HL-60/S4 (cell line): ENCODE measurements around the gene TUBG2.
"Not testable (repeated sequence)": the region's sequence is repeated elsewhere in the genome, so short reads cannot be mapped to it uniquely, and the experiment has no call there.

Experiments used
- in situ Hi-C: fragments of 300-500 bp; cut with MboI; formaldehyde crosslinking; loops from 2 replicates; pipeline ENCODE4 v1.14.3; 2022; ENCODE audit warnings: low sequenced_read_pairs

Gene TUBG2

GRCh38 chr17:42659079-42659931 lies at the start of gene TUBG2:
TUBG2 (plus strand) TSS chr17:42659284; CDS start chr17:42659504, 220 bp downstream.
- in situ Hi-C loops: no loop called here

DNA sequence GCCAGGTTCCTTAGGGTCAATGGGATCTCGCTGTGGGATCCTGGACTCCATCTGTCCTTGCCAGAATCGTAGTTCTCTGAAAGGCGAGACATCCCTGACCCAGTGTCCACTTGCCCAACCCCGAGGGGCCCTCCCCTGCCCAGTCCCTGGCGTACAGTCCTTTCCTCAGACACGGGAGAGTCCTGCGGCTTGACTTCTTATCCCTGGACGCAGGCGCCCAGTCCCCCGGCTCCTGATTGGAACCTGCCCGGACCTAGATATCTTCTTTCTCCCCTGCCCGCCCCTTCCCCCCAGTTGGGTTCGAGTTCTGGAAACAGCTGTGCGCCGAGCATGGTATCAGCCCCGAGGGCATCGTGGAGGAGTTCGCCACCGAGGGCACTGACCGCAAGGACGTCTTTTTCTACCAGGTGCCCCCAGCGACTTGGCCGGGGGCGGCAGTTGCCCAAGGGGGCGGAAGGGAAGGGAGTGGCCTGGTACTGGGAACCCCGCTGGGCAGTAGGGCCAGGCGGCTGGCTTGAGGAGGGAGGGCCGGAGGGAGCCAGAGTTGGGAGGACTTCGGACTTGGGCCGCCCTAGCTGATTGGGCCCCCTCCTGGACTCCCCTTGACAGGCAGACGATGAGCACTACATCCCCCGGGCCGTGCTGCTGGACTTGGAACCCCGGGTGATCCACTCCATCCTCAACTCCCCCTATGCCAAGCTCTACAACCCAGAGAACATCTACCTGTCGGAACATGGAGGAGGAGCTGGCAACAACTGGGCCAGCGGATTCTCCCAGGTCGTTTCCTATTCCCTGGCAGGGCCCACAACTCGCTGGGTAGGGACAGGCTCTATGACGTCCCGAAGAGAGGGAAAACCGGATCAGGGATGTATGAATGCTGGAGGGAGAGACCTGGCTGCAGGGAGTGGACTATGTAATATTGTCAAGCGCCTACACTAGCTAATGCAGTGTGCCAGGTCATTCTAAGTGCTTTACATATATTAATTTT lies 49.0 kb upstream of the TUBG2 start:
- in situ Hi-C loops: not testable (repeated sequence)

GRCh38 chr17:42612013-42612412 lies 47.1 kb upstream of the TUBG2 start:
- in situ Hi-C loops: no loop called here

DNA sequence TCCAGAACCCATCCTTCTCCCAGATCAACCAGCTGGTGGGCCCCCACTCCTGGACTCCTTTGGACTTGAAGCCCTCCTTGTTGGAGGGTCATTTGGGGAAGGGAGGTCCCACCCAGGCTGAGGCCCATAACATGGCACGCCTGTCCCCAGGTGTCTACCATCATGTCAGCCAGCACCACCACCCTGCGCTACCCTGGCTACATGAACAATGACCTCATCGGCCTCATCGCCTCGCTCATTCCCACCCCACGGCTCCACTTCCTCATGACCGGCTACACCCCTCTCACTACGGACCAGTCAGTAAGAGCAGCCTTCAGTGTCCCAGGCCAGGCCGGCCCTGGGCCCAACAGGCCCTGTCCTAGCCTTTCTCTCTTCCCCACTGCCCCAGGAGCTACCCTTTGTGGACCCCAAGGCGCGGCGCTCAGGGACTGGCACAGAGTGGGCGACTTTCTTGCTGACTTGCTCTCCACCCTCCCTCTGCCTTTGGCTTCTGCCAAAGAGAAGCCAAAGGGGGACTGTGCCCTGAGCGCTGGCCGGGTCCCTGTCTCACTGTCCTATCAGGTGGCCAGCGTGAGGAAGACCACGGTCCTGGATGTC lies 45.3 kb upstream of the TUBG2 start:
- in situ Hi-C loops: no loop called here

DNA sequence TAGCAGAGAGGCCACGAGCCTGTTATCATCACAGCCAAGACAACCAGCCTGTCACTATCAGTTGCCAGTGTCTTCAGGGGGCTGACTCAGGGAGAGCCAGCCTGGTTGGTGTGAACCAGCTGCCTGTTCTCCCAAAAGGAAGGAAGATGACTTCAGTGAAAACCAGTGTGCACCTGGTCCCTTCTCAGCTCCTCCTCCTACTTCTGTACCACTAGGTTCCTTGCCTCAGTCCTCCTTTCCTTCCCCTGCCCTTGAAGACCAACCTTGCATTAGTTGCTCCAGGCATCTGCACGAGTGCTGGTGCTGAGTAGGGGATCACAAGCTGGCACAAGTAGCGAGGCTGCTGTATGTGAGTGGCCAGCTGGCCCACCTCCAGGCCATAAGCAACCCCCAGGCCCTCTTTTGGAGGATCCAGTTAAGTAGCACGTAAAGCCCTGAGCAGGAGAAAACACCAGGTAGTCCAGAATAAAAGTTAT lies 41.1 kb upstream of the TUBG2 start:
- in situ Hi-C loops: no loop called here

GRCh38 chr17:42618442-42619150 lies 40.5 kb upstream of the TUBG2 start:
- in situ Hi-C loops: no loop called here

DNA sequence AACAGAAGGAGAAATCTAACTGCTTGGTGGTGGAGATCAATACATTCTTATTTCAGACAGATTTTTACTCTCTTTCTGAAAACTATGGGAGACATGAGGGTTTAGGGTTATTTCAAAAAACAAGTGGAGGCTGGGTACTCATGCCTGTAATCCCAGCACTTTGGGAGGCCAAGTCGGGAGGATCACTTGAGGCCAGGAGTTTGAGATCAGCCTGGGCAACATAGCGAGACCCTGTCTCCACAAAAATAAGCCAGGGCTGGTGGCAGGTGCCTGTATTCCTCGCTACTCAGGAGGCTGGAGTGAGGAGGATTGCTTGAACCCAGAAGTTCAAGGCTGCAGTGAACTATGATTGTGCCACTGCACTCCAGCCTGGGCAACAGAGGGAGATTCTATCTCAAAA lies 37.1 kb upstream of the TUBG2 start:
- in situ Hi-C loops: not testable (repeated sequence)

- in situ Hi-C loops: no loop called here
Observed at GRCh38 chr17:42623271-42623670, 35.8 kb upstream of the TUBG2 start.

GRCh38 chr17:42623732-42624596 lies 35.1 kb upstream of the TUBG2 start:
- in situ Hi-C loops: no loop called here

DNA sequence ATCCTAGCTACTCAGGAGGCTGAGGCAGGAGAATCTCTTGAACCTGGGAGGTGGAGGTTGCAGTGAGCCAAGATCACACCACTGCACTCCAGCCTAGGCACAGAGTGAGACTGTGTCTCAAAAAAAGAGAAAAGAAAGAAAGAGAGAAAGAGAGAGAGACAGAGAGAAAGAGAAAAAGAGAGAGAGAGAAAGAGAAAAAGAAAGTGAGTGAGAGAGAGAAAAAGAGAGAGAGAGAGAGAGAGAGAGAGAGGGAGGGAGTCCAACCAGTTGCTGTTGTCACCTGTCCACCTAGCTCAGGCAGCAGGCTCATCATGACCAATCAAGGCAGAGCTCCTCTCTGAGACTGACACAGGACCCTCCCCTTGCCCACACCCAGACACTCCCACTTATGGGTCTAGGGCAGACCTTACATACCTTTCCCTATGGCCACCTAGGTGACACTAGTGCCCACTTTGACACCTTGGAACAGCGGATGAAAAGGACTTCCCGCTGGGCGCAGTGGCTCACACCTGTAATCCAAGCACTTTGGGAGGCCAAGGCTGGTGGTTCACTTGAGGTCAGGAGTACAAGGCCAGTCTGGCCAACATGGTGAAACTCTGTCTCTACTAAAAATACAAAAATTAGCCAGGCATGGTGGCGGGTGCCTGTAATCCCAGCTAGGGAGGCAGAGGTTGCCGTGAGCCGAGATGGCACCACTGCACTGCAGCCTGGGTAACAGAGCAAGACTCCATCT lies 31.9 kb upstream of the TUBG2 start:
- in situ Hi-C loops: not testable (repeated sequence)

DNA sequence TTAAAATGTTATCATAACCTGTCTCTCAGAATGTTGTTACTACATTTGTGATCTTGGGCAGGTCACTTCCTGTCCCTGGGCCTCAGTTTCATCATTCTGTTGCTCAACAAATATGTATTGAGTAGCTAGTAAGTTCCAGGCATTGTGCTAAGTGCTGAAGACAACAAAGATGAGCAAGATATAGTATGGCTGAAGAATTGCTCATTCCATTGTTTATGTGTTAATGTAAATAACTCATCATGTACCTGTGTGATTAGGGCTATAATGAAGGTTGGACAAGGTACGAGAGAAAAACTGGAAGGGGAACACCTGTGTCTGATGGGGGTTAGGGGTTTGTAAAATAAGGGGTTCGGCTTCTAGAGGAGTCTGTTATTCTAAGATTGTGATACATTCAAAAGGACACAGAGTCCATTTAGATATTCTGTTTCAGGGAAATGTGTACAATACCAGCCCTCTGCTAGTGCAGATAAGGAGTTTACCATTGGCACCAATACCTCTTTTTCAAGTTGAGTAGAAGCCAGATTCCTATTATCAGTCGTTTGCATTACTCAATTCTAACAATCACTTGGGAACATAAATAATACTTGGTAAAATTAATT lies 29.6 kb upstream of the TUBG2 start:
- in situ Hi-C loops: no loop called here

DNA sequence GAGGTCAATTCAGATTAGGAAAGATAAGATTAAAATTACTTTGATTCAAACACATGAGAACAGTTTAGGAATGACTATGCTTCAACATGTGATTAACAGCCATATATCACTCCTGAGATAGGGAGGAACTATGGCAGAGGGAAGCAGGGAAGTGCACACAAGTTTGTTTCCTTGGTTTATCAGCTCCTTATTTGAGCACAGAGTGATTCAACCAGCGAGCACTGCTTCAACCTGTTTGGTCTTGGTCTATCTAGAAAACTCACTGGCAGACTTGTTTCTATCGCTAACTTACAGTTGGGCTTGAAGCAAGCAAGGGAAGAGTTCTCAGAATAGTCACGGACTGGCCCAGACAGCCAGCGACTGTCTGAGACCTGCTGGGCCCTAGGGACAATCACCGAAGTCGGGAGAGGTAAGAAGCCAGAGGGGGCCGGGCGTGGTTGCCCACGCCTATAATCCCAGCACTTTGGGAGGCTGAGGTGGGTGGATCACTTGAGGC lies 26.1 kb upstream of the TUBG2 start:
- in situ Hi-C loops: no loop called here

GRCh38 chr17:42639525-42640113 lies 19.5 kb upstream of the TUBG2 start:
- in situ Hi-C loops: no loop called here

DNA sequence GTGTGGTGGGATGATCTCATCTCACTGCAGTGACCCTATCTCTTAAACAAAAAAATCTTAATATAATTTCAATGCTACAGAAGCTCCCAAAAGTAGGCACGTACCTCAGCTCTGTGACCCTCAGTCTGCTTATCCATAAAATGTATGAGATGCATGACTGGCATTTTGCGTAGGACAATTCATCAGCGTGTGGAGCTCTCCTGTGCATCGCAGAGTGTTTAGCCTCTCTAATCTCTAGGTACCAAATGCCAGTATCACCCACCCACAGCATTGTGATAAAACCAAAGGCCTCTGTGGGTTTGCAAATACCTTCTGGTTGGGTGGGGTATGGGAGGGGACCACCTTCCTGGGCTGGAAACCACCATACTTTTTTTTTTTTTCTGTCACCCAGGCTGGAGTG lies 19.0 kb upstream of the TUBG2 start:
- in situ Hi-C loops: no loop called here

DNA sequence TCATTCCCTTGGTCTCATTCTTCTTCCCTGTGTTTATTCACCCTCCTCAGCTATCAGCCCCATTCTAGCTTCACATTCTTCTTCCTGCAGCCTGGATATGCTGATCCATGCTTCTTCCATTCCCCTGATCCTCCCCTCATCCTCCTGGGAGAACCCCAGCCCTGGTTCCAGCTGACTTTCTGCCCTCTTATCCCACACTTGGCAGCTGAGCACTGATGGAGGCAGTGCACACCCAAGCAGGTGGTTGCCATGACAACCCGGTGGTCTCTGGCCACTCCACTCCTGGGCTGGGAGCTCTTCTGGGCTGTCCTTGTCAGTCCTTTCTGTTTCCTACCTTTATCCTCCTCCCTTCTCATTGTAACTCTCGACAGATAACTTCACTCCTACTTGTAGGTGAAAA lies 16.7 kb upstream of the TUBG2 start:
- in situ Hi-C loops: no loop called here

DNA sequence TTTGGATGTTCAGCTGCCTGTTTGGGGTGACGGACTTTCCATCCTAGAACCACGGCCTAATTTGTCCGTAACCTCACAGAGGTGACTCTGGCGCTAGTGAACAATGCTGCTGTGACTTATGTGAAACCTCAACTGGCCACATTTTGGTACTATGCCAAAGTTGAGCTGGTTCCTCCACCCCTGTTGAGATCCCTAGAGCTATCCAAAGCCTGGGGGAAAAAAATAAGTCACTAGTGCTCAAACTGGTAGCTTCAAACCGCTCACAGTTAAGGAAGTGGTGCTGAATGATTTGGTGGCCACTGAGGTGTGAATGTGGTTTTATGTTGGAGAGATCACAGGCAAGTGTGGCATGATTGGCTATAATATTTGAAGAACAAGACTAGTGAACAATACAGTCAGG lies 11.3 kb upstream of the TUBG2 start:
- in situ Hi-C loops: no loop called here

DNA sequence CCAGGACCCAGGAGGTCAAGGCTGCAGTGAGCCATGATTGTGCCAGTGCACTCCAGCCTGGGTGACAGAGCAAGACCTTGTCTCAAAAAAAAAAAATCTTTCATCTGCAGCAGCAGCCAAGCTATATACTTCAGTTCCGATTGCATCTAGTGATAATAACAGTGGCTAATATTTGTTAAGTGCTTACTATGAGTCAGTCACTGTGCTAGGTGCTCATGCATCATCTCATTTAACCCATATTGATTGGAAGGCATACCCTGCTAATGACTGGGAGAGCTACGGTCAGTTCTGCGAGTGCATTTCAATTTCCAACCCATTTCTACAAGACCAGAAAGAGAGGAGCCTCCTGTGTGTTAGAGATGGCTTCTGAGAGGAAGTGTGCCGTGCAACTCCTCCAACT lies 7.7 kb upstream of the TUBG2 start:
- in situ Hi-C loops: no loop called here
